Endothelial cell of umbilical vein (primary cell): Measurements from ENCODE around the gene PDE6D. TPM values are rescaled to one million over a fixed set of nuclear protein-coding genes. Genes with fewer than 3 reads are reported as not detected.

Source experiments
- BruUV-seq: library from RNA; stranded (reverse); fragments of 400-500 nt; replicated peaks from 2 replicates; lab custom pipeline; 2021; lab: Mats Ljungman, UMichigan
- CTCF ChIA-PET: fragments of 300-600, 350-600 bp; sonication (Branson Sonifier 250); formaldehyde crosslinking; loops from one replicate; lab custom pipeline; 2021; ENCODE audit warnings: antibody characterized with exemption, inconsistent platforms; lab: Charles Lee
- POLR2A ChIA-PET: fragments of 300-600, 350-600 bp; sonication (Branson Sonifier 250); formaldehyde crosslinking; loops from one replicate; lab custom pipeline; 2021; ENCODE audit warnings: antibody characterized with exemption, inconsistent platforms; lab: Charles Lee
- DNase-seq: peaks from one replicate; pipeline ENCODE4 v3.0.0-alpha.2; 2011; ENCODE audit warnings: low read depth, low spot score
- FAIRE-seq: peaks from 2 replicates; lab custom pipeline; 2011; peaks lifted over from hg19 to GRCh38; lab: Jason Lieb, UNC
- H2AFZ ChIP-seq: 2 replicates; pipeline ENCODE4 v1.6.0; 2012; ENCODE audit warnings: low read depth, low read length, control low read depth, inconsistent platforms
- H3K27ac ChIP-seq: 2 replicates; pipeline ENCODE4 v1.5.1; 2011; ENCODE audit warnings: low read depth, mild to moderate bottlenecking, control low read depth, low read length, moderate library complexity; ENCODE audit not compliant: insufficient read depth
- H3K27me3 ChIP-seq, 2 experiments: 2 replicates each; pipeline versions ENCODE4 v1.6.0 to v1.6.1; 2011; ENCODE audit warnings: low read length in 2 of 2, mixed read lengths in 1 of 2; ENCODE audit not compliant: control insufficient read depth in 2 of 2, insufficient read depth in 2 of 2
- H3K36me3 ChIP-seq, 2 experiments: 2 replicates in 1 of 2; 3 replicates in 1 of 2; pipeline ENCODE4 v1.5.1; 2011; ENCODE audit warnings: low read length in 2 of 2, mild to moderate bottlenecking in 1 of 2, moderate library complexity in 1 of 2; ENCODE audit not compliant: control insufficient read depth in 2 of 2, insufficient read depth in 2 of 2; ENCODE audit errors: extremely low read depth in 1 of 2
- H3K4me1 ChIP-seq: 3 replicates; pipeline ENCODE4 v1.5.1; 2011; ENCODE audit warnings: mild to moderate bottlenecking, low read length; ENCODE audit not compliant: control insufficient read depth, insufficient read depth; ENCODE audit errors: extremely low read depth
- H3K4me2 ChIP-seq: 2 replicates; pipeline ENCODE4 v1.6.1; 2011; ENCODE audit warnings: low read length, control low read depth, mixed read lengths; ENCODE audit not compliant: insufficient read depth
- H3K4me3 ChIP-seq, 3 experiments: fragments of 200-600 bp in 1 of 3; sonication (generic), shearing (Covaris generic) in 1 of 3; replicated peaks in 1 of 3; 2 replicates each; pipeline ENCODE4 v1.5.1; 2011 to 2016; ENCODE audit warnings: control low read depth in 3 of 3, low read length in 3 of 3, mild to moderate bottlenecking in 2 of 3, inconsistent platforms in 1 of 3, low read depth in 1 of 3, moderate library complexity in 1 of 3; ENCODE audit not compliant: insufficient read depth in 1 of 3
- H3K79me2 ChIP-seq: 2 replicates; pipeline ENCODE4 v1.6.0; 2012; ENCODE audit warnings: low read length, inconsistent platforms; ENCODE audit not compliant: control insufficient read depth, insufficient read depth
- H3K9ac ChIP-seq: replicated peaks from 2 replicates; pipeline ENCODE3; 2011; ENCODE audit warnings: low read length, control low read depth; ENCODE audit not compliant: insufficient read depth; ENCODE audit errors: extremely low read depth
- H3K9me1 ChIP-seq: replicated peaks from 3 replicates; pipeline ENCODE4 v1.6.0; 2011; ENCODE audit warnings: mild to moderate bottlenecking, low read length; ENCODE audit not compliant: control insufficient read depth, insufficient read depth; ENCODE audit errors: extremely low read depth
- H3K9me3 ChIP-seq: replicated peaks from 2 replicates; pipeline ENCODE4 v1.5.1; 2012; ENCODE audit warnings: low read length, inconsistent platforms; ENCODE audit not compliant: control insufficient read depth, insufficient read depth
- H4K20me1 ChIP-seq: replicated peaks from 2 replicates; pipeline ENCODE3; 2011; ENCODE audit warnings: mild to moderate bottlenecking, low read length; ENCODE audit not compliant: control insufficient read depth, insufficient read depth; ENCODE audit errors: extremely low read depth
- CTCF ChIP-seq, 2 donors: IDR thresholded peaks; 1 replicate in 1 of 2; 2 replicates in 1 of 2; pipeline ENCODE4 v1.5.1; 2011; ENCODE audit warnings: low read length in 2 of 2, mild to moderate bottlenecking in 2 of 2, moderate library complexity in 2 of 2, control low read depth in 1 of 2, inconsistent platforms in 1 of 2, low read depth in 1 of 2; ENCODE audit not compliant: insufficient read depth in 1 of 2; ENCODE audit errors: extremely low read depth in 1 of 2
- EZH2 ChIP-seq: IDR thresholded peaks from 2 replicates; pipeline ENCODE4 v1.6.1; 2012; ENCODE audit warnings: borderline replicate concordance, low read depth, mild to moderate bottlenecking, moderate library complexity, low read length, inconsistent platforms; ENCODE audit not compliant: severe bottlenecking
- FOS ChIP-seq: IDR thresholded peaks from 2 replicates; pipeline ENCODE4 v1.6.1; 2011; ENCODE audit warnings: mild to moderate bottlenecking, low read length, moderate library complexity, borderline replicate concordance; ENCODE audit not compliant: insufficient read depth
- GATA2 ChIP-seq: IDR thresholded peaks from 2 replicates; pipeline ENCODE4 v1.7.0; 2011; ENCODE audit warnings: low read depth, mild to moderate bottlenecking, moderate library complexity, mixed read lengths, low read length; ENCODE audit not compliant: insufficient read length, insufficient read depth
- JUN ChIP-seq: IDR thresholded peaks from 2 replicates; pipeline ENCODE4 v1.6.1; 2011; ENCODE audit warnings: borderline replicate concordance, low read depth; ENCODE audit not compliant: insufficient read length, insufficient read depth
- MAX ChIP-seq: IDR thresholded peaks from 2 replicates; pipeline ENCODE4 v1.6.1; 2011; ENCODE audit not compliant: insufficient read depth, insufficient read length
- MYC ChIP-seq: IDR thresholded peaks from one replicate; pipeline ENCODE4 v1.6.1; 2011; ENCODE audit warnings: mild to moderate bottlenecking, low read depth, low read length
- POLR2A ChIP-seq: IDR thresholded peaks from 2 replicates; pipeline ENCODE4 v1.6.1; 2012; ENCODE audit warnings: low read depth, mild to moderate bottlenecking, control low read depth, low read length
- POLR2AphosphoS5 ChIP-seq: IDR thresholded peaks from 2 replicates; pipeline ENCODE4 v1.6.1; 2012; ENCODE audit warnings: low read depth, mild to moderate bottlenecking, control low read depth, low read length, moderate library complexity; ENCODE audit not compliant: insufficient read depth
- dilution Hi-C: fragments of 300-500 bp; cut with MboI; formaldehyde crosslinking; loops from one replicate; pipeline ENCODE4 v1.15.0; 2019; ENCODE audit warnings: low sequenced_read_pairs; ENCODE audit not compliant: extremely low pct_ligation_motif_present
- intact Hi-C: fragments of 100-400 bp; cut with micrococcal nuclease; formaldehyde crosslinking; loops from one replicate; pipeline ENCODE4 v1.10.0; 2022
- polyA plus RNA-seq, 4 experiments: library from polyadenylated mRNA; depleted of rRNA in 3 of 4; stranded (reverse) in 3 of 4; unstranded in 1 of 4; fragments of >200 nt; gene quantifications; 2 replicates each; pipeline versions ENCODE4 v1.2.1 to v1.2.3, GENCODE V29; 2011 to 2012; ENCODE audit warnings: missing spikeins in 1 of 4
- small RNA-seq: library from RNA; depleted of rRNA; stranded (forward); fragments of <200 nt; gene quantifications from one replicate; pipeline ENCODE3, GENCODE V24; 2012; ENCODE audit warnings: low replicate concordance, low read depth; ENCODE audit not compliant: insufficient read depth, insufficient read length
- total RNA-seq: library from RNA; stranded (reverse); gene quantifications from 2 replicates; pipeline ENCODE4 v1.2.3, GENCODE V29; 2021

PDE6D gene
- total and polyA plus RNA-seq, 2 donors (not counting 3 experiments of a cell fraction or from before 2014, with no cell fraction given) = 23.8 to 36.8 TPM

- Histone ChIP-seq H2AFZ (no peak overlapping the region), H3K4me2 (no peak overlapping the region), H3K9ac (no peak overlapping the region), H3K9me1 (no peaks in the 10 kb centered on the region), H3K27ac (no peak overlapping the region), H3K36me3 (no peaks in the 10 kb centered on the region), H3K79me2 (no peaks in the 10 kb centered on the region), H4K20me1 (no peaks in the 10 kb centered on the region), H3K9me3 (no peaks in the 10 kb centered on the region), H3K4me3 (no peak overlapping the region), H3K27me3 (no peaks in the 10 kb centered on the region), H3K4me1 (peaks cover 4% of the 10 kb centered on the region)
- ChIA-PET POLR2A (no interaction called here), CTCF (interaction anchor here (9.6 kb wide), 1 partner anchor 32 kb away, joined by 107 read pairs; no protein-coding TSS in a partner anchor)
- DNase-seq (no peak), FAIRE-seq (no peak)
- dilution Hi-C loops (no loop called here), intact Hi-C loops (no loop called here)
- no peak for TF ChIP-seq CTCF (IDR thresholded peaks at IDR 0.05; ENCODE audit: extremely low read depth in 1 of 2, insufficient read depth in 1 of 2, low read depth in 1 of 2, low read length in 2 of 2)
- TF ChIP-seq POLR2A = no peak
- TF ChIP-seq GATA2 = no peak
- TF ChIP-seq EZH2 = no peak
- TF ChIP-seq POLR2AphosphoS5 = no peak
- TF ChIP-seq FOS = no peak
- TF ChIP-seq MYC = no peak
- TF ChIP-seq JUN = no peak
- no peak for TF ChIP-seq MAX
- no TSS peak for BruUV-seq
These were observed 98.3 kb downstream of the PDE6D start for GRCh38 chr2:231682603-231683291.

Small RNA genes lying within 50 kb of the gene (small RNA-seq; reads per million reads assigned to genes)
- gene AC073476.4 = not detected
- not detected for gene RF00015

Other genes with a start within 250 kb of the PDE6D start
- gene TEX44, start 188.4 kb downstream of the PDE6D start, total RNA-seq = not detected in 2 replicates
- gene TEX44, start 188.4 kb downstream of the PDE6D start, polyA plus RNA-seq = not detected in 2 replicates
- 1,418 and 1,488 TPM in 2 replicates for gene PTMA, start 72.8 kb downstream of the PDE6D start, total RNA-seq
- 273 and 404 TPM in 2 replicates for gene PTMA, start 72.8 kb downstream of the PDE6D start, polyA plus RNA-seq
- 42.4 and 50.3 TPM in 2 replicates for gene COPS7B, start 5.2 kb upstream of the PDE6D start, total RNA-seq
- 59.2 and 60.2 TPM in 2 replicates for gene COPS7B, start 5.2 kb upstream of the PDE6D start, polyA plus RNA-seq
- gene NPPC, start 145.1 kb upstream of the PDE6D start, total RNA-seq = not detected in 2 replicates
- gene NPPC, start 145.1 kb upstream of the PDE6D start, polyA plus RNA-seq = not detected in 2 replicates
- gene DIS3L2, start 180.4 kb upstream of the PDE6D start, total RNA-seq = 31.2 and 31.5 TPM in 2 replicates
- gene DIS3L2, start 180.4 kb upstream of the PDE6D start, polyA plus RNA-seq = 14.6 and 16.0 TPM in 2 replicates